Eye (tissue), 1 donor: ENCODE data around the gene ABCA2.

Experiments
- DNase-seq: peaks from one replicate; pipeline ENCODE4 v3.0.0-alpha.2; 2015

ABCA2 gene

DNA sequence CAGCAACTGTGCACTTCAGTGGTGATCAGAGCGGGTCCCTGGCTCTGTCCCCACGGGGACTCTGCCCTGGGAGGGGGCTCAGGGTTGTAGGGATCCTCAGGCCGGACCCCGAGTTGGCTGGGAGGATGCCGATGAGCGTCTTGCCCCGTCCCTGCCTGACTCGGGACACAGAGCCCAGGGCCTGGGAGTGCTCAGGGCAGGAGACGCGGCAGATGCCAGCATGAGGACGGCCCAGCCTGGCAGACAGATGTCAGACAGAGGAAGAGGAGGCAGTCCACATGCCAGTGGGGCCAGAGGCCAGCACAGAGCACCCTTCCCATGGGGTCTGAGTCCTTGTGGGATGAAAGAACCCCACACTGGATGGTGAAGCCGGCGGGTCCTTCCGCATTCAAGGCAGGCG is 64.7 kb downstream of the ABCA2 start:
- DNase-seq = no peak

DNA sequence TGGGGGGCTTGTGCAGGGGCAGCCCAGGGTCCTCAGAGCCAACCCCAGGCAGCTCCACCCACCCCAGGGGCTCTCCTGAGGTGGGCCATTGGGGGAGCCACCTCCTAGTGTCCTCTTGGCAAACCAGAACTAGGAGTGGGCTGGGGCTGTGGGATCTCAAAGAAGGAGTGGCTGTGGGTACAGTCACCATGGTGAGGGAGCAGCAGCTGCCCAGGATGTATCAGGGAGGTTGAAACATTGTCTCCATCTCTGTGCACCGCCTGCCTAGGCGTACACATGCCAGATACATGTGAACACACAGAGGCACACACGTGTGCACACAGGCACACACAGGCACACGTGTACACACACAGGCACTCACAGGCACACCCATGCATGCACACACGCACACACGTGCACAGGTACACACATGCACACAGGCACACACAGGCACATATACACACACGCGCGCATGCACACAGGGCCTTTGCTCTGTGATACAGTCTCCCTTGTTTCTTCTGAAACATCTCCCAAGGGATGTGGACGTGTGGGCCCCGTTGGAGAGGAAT is 65.3 kb downstream of the ABCA2 start:
- no peak for DNase-seq

DNA sequence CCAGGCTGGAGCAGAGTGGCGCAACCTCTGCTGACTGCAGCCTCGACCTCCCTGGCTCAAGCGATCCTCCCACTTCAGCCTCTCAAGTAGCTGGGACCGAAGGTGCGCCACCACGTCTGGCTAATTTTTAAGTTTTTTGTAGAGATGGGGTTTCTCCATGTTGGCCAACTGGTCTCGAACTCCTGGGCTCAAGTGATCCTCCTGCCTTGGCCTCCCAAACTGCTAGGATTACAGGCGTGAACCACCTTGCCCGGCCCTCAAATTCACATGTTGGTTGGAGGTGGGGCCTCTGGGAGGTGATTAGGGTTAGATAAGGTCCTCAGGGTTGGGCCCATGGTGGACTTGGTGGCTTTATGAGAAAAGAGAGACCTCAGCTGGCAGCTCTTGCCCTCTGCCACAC is 65.9 kb downstream of the ABCA2 start:
- DNase-seq = no peak

DNA sequence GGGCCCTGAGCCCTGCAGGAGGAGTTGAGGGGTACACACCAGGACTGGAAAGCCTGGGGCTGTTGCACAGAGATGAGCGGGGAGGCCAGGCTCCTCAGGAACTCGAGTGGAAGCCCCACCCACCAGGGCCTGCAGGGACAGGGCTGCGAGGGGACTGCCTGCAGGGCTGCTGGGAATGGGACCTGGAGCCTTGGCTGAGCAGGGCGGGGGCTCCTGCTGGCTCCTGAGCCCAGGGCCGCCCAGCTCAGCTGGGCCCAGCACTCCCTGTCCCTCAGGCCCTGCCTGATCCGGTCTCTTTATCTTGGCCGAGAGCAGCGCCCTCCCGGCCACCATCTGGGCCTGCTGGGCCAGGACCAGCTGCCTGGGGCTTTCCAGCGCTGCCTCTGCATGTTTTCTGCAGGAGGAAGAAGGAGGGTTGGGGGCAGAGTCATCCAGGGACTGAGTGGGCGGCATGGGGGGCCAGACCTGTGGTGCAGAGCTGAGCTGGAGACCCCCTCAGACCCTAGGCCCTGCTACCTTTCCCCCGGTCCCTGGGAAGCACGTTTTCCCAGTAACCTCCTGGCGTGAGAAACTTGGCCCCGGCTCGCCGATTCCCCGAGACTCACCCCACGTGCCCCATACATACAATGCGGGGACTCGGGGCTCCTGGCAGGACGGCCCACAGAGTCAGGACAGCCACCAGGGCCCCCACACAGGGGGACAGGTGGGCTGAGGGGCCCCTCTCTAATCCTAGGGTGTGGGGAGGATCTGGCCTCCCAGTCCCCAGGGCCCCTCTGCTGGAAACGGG is 66.6 kb downstream of the ABCA2 start:
- peak; percentile 33 for DNase-seq

GRCh38 chr9:136960938-136961275 is 67.1 kb downstream of the ABCA2 start:
- no peak for DNase-seq

DNA sequence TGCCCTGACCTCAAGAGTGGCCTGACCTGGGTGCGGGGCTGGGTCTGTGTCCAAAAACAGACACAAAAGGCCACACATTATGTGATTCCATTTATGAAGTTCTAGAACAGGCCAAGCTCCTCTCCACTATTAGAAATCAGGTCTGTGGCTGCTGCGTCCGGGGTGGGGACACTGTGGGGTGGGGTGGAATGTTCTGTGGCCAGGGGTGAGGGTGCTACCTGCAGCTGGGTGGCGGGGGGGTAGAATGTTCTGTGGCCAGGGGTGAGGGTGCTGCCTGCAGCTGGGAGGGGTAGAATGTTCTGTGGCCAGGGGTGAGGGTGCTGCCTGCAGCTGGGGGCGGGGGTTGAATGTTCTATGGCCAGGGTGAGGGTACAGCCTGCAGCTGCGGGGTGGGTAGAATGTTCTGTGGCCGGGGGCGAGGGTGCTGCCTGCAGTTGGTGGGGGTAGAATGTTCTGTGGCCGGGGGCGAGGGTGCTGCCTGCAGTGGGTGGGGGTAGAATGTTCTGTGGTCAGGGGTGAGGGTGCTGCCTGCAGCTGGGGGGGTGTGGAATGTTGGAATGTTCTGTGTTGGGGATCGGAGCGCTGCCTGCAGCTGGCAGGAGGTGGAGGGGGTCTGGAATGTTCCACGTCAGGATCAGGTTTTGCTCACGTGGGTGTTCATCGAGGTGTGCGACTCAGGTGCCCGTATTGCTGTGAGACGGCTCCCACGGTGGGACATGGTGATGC is 67.7 kb downstream of the ABCA2 start:
- no peak for DNase-seq

DNA sequence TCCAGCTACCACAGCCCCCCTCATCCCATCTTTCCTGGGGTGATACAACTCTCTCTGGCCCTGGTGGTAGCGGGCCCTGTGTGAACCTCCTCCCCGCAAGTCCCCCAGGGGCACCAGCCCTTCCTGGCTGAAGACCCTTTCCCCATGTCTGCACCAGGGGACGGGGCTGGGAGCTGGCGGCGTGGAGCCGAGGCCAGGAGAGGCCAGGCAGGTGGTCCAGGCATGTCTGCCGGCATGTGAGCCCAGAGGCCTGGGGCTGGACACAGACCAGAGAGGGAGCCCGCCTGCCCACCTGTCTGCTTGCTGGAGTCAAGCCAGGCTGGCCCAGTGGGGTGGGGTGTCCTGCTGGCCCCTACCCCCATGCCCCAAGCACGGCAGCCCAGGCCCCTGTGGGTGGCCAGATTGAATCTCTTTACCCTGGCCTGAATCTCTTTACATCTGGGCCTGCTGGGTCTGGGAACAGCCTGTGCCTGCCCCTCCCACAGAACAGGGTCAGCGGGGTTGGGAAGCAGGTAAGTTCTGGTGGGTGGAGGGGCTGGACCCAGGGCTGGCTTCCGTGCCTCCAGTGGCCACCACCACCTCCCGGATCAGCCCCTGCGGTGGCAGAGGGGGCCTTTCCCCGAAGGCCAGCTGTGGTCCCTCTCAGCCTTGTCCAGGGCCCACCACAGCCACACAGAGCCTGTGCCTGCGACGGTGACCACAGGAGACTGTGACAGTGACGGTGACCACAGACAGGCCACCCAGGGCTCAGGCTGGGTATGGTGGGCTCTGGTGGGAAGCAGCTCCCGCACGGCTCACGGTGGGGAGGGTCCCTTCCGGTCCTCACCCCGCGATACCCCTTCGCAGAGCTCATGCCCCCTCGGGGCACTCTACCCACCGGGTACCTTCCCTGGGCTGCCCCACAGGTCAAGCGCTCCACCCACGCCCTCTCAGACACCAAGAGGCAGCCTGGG is 68.9 kb downstream of the ABCA2 start:
- no peak for DNase-seq

DNA sequence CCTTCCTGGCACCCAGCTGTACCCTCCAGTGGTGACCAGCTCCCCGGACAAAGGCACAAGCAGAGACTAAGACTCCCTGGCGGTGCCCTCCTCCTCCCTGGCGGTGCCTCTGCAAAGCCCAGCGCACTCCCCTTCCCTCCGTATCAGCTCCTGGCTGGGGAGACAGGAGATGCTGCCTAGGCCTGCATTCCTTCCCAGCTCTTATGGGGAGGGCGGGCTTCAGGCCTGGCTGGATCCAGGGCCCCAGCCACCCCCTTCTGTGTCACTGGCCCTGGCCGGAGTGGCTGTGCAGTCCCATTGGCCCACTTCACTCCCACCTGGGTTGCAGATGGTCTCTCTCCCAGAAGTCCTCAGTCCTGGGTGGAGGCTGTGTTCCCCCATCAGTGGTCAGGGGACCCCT is 69.6 kb downstream of the ABCA2 start:
- DNase-seq = no peak

DNA sequence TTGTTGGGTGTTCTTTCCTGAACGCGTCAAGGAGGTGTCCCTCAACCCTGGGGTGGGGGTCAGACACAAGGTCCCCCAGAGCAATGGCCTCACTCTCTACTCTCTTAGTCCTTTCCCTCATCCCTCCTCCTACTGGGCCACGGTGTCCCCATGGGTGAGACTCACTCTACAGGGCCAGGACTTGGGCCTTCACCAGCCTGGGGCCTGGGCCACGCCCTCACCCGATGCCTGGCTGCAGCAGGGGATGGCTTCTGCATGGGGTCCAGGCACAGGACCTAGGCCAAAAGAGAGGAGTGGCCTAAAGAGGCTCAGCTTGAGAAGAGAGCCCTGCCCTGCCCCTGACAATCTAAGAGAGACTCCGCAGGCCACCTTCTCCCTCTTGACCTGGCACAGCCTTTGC is 70.1 kb downstream of the ABCA2 start:
- no peak for DNase-seq

GRCh38 chr9:136957461-136957860 is 70.6 kb downstream of the ABCA2 start:
- DNase-seq = no peak
